B cell (primary cell): ENCODE results near the gene ARAF. TPM values are rescaled to one million over a fixed set of nuclear protein-coding genes. Genes with fewer than 3 reads are reported as not detected.

Source experiments
- ATAC-seq: fragments of 200-7000 bp; cut with Tn5 transposase; one replicate; pipeline ENCODE4 v1.10.0; 2021; ENCODE audit warnings: low read depth, mild to moderate bottlenecking, moderate number of reproducible peaks, moderate library complexity
- CTCF ChIA-PET: fragments of 350-600 bp; sonication (Branson Sonifier 250); formaldehyde crosslinking; loops from one replicate; lab custom pipeline; 2021; ENCODE audit warnings: antibody characterized with exemption, inconsistent platforms; lab: Charles Lee
- POLR2A ChIA-PET: fragments of 350-600 bp; sonication (Branson Sonifier 250); formaldehyde crosslinking; loops from one replicate; lab custom pipeline; 2021; ENCODE audit warnings: antibody characterized with exemption; lab: Charles Lee
- DNase-seq: peaks from one replicate; pipeline ENCODE4 v3.0.0; 2013
- H2AFZ ChIP-seq: 2 replicates; pipeline ENCODE4 v1.6.1; 2012; ENCODE audit warnings: mild to moderate bottlenecking, low read depth, low read length; ENCODE audit not compliant: insufficient read depth, poor library complexity, severe bottlenecking
- H3K27ac ChIP-seq, 2 donors: 1 replicate in 1 of 2; 2 replicates in 1 of 2; pipeline ENCODE4 v1.5.1; 2012 to 2013; ENCODE audit warnings: low read length in 2 of 2, mild to moderate bottlenecking in 2 of 2, moderate library complexity in 1 of 2
- H3K27me3 ChIP-seq, 4 experiments: fragments of 200-600 bp in 1 of 4; sonication (generic) in 1 of 4; replicated peaks in 1 of 4; 1 replicate in 2 of 4; 2 replicates in 2 of 4; pipeline versions ENCODE4 v1.6.1 to v1.7.0; 2013 to 2016; ENCODE audit warnings: low read length in 3 of 4, mild to moderate bottlenecking in 2 of 4, mixed read lengths in 1 of 4, moderate library complexity in 1 of 4; ENCODE audit not compliant: insufficient read depth in 4 of 4, control insufficient read depth in 3 of 4; ENCODE audit errors: control extremely low read depth in 1 of 4
- H3K36me3 ChIP-seq, 2 experiments: replicated peaks in 1 of 2; 1 replicate in 1 of 2; 2 replicates in 1 of 2; pipeline versions ENCODE4 v1.6.1 to v1.7.1; 2013; ENCODE audit warnings: low read length in 1 of 2; ENCODE audit not compliant: insufficient read depth in 2 of 2, control insufficient read depth in 1 of 2; ENCODE audit errors: control extremely low read depth in 1 of 2, extremely low read depth in 1 of 2
- H3K4me1 ChIP-seq, 2 donors: fragments of 200-600 bp in 1 of 2; sonication (generic) in 1 of 2; 1 replicate in 1 of 2; 2 replicates in 1 of 2; pipeline versions ENCODE4 v1.5.1 to v1.6.1; 2013 to 2017; ENCODE audit warnings: low read length in 2 of 2; ENCODE audit not compliant: control insufficient read depth in 2 of 2, insufficient read depth in 2 of 2
- H3K4me2 ChIP-seq: replicated peaks from 2 replicates; pipeline ENCODE3; 2012; ENCODE audit warnings: mild to moderate bottlenecking, low read depth, low read length; ENCODE audit not compliant: poor library complexity, severe bottlenecking
- H3K4me3 ChIP-seq, 5 experiments: fragments of 200-600 bp in 1 of 5; sonication (generic) in 1 of 5; 1 replicate in 3 of 5; 2 replicates in 2 of 5; pipeline versions ENCODE4 v1.5.1 to v1.7.0; 2011 to 2016; ENCODE audit warnings: low read length in 4 of 5, mild to moderate bottlenecking in 4 of 5, low read depth in 2 of 5, control low read depth in 1 of 5, moderate library complexity in 1 of 5; ENCODE audit not compliant: insufficient read depth in 1 of 5; ENCODE audit errors: control extremely low read depth in 1 of 5, extremely low read depth in 1 of 5
- H3K79me2 ChIP-seq: fragments of 200-600 bp; sonication (generic); one replicate; pipeline ENCODE4 v1.6.0; 2016; ENCODE audit warnings: low read length; ENCODE audit not compliant: control insufficient read depth, insufficient read depth
- H3K9ac ChIP-seq: fragments of 200-600 bp; sonication (generic); 2 replicates; pipeline ENCODE4 v1.6.1; 2017; ENCODE audit warnings: mild to moderate bottlenecking, low read length, moderate library complexity
- H3K9me3 ChIP-seq, 3 donors: one replicate each; pipeline versions ENCODE4 v1.6.1 to v1.7.1; 2013; ENCODE audit warnings: low read length in 2 of 3; ENCODE audit not compliant: control insufficient read depth in 2 of 3, insufficient read depth in 1 of 3; ENCODE audit errors: control extremely low read depth in 1 of 3
- H4K20me1 ChIP-seq: 2 replicates; pipeline ENCODE4 v1.6.0; 2012; ENCODE audit warnings: mild to moderate bottlenecking, low read length; ENCODE audit not compliant: insufficient read depth, control insufficient read depth, poor library complexity, severe bottlenecking
- H3K27ac Mint-ChIP-seq: one replicate; pipeline ENCODE4 v1.8.0; 2021; ENCODE audit warnings: mixed read lengths
- H3K27me3 Mint-ChIP-seq: one replicate; pipeline ENCODE4 v1.8.0; 2021; ENCODE audit warnings: mixed read lengths
- H3K4me1 Mint-ChIP-seq: one replicate; pipeline ENCODE4 v1.8.0; 2021; ENCODE audit warnings: mixed read lengths
- H3K4me3 Mint-ChIP-seq: one replicate; pipeline ENCODE4 v1.8.0; 2021; ENCODE audit warnings: mixed read lengths
- H3K9me3 Mint-ChIP-seq: one replicate; pipeline ENCODE4 v1.8.0; 2022; ENCODE audit warnings: mixed read lengths; ENCODE audit not compliant: insufficient read depth
- EZH2 ChIP-seq: IDR thresholded peaks from 2 replicates; pipeline ENCODE4 v1.6.1; 2012; ENCODE audit warnings: borderline replicate concordance, low read depth, mild to moderate bottlenecking, moderate library complexity, low read length; ENCODE audit not compliant: insufficient read depth, poor library complexity, severe bottlenecking
- WGBS: methylation state at CpG from one replicate; pipeline ENCODE4 v1.1.5; 2013; ENCODE audit warnings: missing lambda C conversion rate; ENCODE audit not compliant: insufficient coverage; 5-methylcytosine and 5-hydroxymethylcytosine counted together
- intact Hi-C: fragments of 100-400 bp; cut with micrococcal nuclease; formaldehyde crosslinking; loops from one replicate; pipeline ENCODE4 v1.10.0; 2022
- polyA plus RNA-seq: library from polyadenylated mRNA; depleted of rRNA; stranded (reverse); fragments of >200 nt; gene quantifications from 2 replicates; pipeline ENCODE4 v1.2.3, GENCODE V29; 2012
- total RNA-seq, 2 donors: library from RNA; stranded (reverse); fragments of 120-200 nt in 1 of 2; gene quantifications; 1 replicate in 1 of 2; 2 replicates in 1 of 2; pipeline versions ENCODE4 v1.2.3 to v1.2.4, GENCODE V29; 2013 to 2022
- TF ChIP-seq, protein P1 (sequence below): fragments of 200-600 bp; IDR thresholded peaks from one replicate; pipeline ENCODE4 v1.8.0; 2022; ENCODE audit warnings: antibody characterized with exemption, mild to moderate bottlenecking

Gene ARAF
- total and polyA plus RNA-seq, 2 donors (not counting 1 experiment from before 2014, with no cell fraction given), result 97.9 to 127 TPM

GRCh38 chrX:47608130-47608810 lies 47.3 kb downstream of the ARAF start:
- DNase-seq, result no peak
- Histone ChIP-seq H3K36me3 (no peaks in the 10 kb centered on the region), H3K4me1 (no peaks in the 10 kb centered on the region), H3K27ac (no peak overlapping the region), H4K20me1 (no peaks in the 10 kb centered on the region), H3K4me3 (no peak overlapping the region), H2AFZ (no peak overlapping the region), H3K4me2 (no peak overlapping the region), H3K9ac (no peak overlapping the region), H3K27me3 (no peaks in the 10 kb centered on the region), H3K79me2 (no peaks in the 10 kb centered on the region), H3K9me3 (no peaks in the 10 kb centered on the region)
- CTCF ChIA-PET, result no interaction called here
- Mint-ChIP-seq H3K4me1 (no peaks in the 10 kb centered on the region), H3K27me3 (peaks cover 3% of the 10 kb centered on the region), H3K4me3 (no peak overlapping the region), H3K9me3 (no peaks in the 10 kb centered on the region), H3K27ac (no peak overlapping the region)
- no peak for ATAC-seq
- TF ChIP-seq, protein P1, sequence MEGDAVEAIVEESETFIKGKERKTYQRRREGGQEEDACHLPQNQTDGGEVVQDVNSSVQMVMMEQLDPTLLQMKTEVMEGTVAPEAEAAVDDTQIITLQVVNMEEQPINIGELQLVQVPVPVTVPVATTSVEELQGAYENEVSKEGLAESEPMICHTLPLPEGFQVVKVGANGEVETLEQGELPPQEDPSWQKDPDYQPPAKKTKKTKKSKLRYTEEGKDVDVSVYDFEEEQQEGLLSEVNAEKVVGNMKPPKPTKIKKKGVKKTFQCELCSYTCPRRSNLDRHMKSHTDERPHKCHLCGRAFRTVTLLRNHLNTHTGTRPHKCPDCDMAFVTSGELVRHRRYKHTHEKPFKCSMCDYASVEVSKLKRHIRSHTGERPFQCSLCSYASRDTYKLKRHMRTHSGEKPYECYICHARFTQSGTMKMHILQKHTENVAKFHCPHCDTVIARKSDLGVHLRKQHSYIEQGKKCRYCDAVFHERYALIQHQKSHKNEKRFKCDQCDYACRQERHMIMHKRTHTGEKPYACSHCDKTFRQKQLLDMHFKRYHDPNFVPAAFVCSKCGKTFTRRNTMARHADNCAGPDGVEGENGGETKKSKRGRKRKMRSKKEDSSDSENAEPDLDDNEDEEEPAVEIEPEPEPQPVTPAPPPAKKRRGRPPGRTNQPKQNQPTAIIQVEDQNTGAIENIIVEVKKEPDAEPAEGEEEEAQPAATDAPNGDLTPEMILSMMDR, result no peak
- TF ChIP-seq EZH2, result no peak
- 50% methylated on average over 1 of the region's 9 CpGs for WGBS
- POLR2A ChIA-PET, result no interaction called here
- intact Hi-C loops, result no loop called here

- H3K4me2 ChIP-seq, result no peak overlapping the region
- no peaks in the 10 kb centered on the region for H3K79me2 ChIP-seq
- H3K4me3 ChIP-seq, result no peak overlapping the region
- no peak for ATAC-seq
- H3K36me3 ChIP-seq, result no peaks in the 10 kb centered on the region
- DNase-seq, result no peak
- no peaks in the 10 kb centered on the region for H3K4me1 ChIP-seq
- H3K9me3 ChIP-seq, result no peaks in the 10 kb centered on the region
- Mint-ChIP-seq H3K4me3 (no peak overlapping the region), H3K9me3 (no peaks in the 10 kb centered on the region), H3K4me1 (no peaks in the 10 kb centered on the region), H3K27me3 (peaks cover 3% of the 10 kb centered on the region), H3K27ac (no peak overlapping the region)
- intact Hi-C loops, result no loop called here
- ChIA-PET POLR2A (no interaction called here), CTCF (no interaction called here)
- H4K20me1 ChIP-seq, result no peaks in the 10 kb centered on the region
- no peak overlapping the region for H3K9ac ChIP-seq
- no peak overlapping the region for H3K27ac ChIP-seq
- H3K27me3 ChIP-seq, result no peaks in the 10 kb centered on the region
- H2AFZ ChIP-seq, result no peak overlapping the region
- no peak for TF ChIP-seq EZH2
- TF ChIP-seq, protein P1, result no peak
- WGBS, result 94% methylated on average over 3 of the region's 4 CpGs
Measured at GRCh38 chrX:47610511-47610910, 49.5 kb downstream of the ARAF start.
